GM10266 (cell line): ENCODE results near the gene FGD5.

Source experiments
- DNase-seq: peaks from one replicate; pipeline ENCODE4 v3.0.0; 2012; ENCODE audit errors: extremely low spot score
- TF ChIP-seq, protein P1 (sequence below): IDR thresholded peaks from 2 replicates; pipeline ENCODE4 v1.5.1; 2012; ENCODE audit warnings: mild to moderate bottlenecking, low read depth; ENCODE audit not compliant: control insufficient read depth, insufficient read depth; ENCODE audit errors: missing control alignments

The FGD5 gene

DNA sequence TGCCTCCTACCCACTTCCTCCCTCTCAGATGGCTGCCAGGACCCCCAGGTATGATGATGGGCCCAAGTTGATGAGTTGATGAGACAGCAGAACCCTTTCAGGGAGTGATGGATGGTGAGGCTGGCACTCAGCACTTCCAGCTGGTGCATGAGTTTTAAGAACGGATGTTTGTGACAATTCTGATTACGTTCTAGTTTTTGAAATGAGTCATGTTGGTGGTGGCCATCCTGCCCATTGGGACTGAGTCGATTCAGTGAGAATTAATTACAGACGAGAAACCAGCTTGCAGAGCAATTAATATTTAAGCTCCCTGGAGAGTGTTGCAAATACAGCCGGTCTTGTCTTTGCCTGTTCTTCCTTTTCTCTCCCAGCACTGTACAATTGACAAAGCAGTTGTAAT is 71.7 kb downstream of the FGD5 start:
- TF ChIP-seq, protein P1, sequence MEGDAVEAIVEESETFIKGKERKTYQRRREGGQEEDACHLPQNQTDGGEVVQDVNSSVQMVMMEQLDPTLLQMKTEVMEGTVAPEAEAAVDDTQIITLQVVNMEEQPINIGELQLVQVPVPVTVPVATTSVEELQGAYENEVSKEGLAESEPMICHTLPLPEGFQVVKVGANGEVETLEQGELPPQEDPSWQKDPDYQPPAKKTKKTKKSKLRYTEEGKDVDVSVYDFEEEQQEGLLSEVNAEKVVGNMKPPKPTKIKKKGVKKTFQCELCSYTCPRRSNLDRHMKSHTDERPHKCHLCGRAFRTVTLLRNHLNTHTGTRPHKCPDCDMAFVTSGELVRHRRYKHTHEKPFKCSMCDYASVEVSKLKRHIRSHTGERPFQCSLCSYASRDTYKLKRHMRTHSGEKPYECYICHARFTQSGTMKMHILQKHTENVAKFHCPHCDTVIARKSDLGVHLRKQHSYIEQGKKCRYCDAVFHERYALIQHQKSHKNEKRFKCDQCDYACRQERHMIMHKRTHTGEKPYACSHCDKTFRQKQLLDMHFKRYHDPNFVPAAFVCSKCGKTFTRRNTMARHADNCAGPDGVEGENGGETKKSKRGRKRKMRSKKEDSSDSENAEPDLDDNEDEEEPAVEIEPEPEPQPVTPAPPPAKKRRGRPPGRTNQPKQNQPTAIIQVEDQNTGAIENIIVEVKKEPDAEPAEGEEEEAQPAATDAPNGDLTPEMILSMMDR, result no peak
- DNase-seq, result no peak

DNA sequence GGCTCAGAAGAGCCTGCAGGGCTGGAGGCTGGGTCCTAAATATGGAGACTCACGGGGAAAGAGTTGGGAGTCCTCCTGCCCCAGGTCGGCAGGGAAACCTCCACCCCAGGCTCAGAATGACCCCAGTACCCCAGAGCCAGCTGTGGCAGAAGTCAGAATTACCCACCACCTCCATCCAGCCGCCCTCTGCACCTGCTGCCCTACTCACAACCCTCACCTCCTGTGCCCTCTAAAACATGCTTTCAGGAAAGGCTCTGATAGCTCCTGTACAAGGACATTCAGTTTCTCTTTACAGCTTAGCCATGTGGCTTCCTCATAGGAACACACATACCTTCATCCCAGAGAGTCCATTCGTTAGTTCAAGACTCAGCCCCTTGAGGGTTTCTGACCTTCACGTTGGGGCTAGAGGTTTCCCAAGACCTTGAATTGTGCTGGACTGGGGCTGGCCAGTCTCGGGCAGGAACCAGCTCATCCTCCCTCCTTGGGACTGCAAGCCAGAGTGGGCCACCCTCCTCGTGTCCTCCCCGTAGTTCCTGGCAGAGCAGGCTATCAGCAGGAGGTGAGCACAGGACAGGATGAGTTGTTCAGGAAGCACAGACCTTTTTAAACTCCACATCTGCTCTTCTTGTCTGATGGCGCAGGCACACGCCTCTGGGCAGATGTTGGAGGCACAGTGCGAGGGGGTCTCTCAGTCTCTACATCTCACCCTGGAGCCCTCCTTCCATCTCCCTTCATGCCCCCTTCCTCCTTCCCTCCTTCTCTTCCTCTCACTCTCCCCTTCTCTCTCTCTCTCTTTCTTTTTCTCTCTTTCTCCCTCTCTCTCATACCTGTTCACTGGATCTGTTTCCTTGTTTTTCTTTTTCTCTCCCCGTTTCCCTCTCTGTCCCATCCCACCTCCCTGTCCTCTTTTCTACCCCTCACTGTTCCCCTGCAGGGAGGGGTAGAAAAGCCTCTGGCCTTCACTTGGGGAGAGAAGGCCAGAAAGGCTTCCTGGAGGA is 72.7 kb downstream of the FGD5 start:
- no peak for DNase-seq
- TF ChIP-seq, protein P1, result no peak

DNA sequence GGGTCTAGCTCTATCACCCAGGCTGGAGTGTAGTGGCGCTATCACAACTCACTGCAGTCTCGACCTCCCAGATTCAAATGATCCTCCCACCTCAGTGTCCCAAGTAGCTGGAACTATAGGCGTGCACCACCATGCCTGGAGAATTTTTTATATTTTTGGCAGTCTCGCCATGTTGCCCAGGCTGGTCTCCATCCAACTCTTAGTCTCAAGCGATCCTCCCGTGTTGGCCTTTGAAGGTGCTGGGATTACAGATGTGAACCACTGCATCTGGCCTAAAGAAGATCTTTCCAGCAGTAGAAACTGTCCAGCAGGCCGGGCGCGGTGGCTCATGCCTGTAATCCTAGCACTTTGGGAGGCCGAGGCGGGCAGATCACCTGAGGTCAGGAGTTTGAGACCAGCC is 73.5 kb downstream of the FGD5 start:
- DNase-seq, result no peak

DNA sequence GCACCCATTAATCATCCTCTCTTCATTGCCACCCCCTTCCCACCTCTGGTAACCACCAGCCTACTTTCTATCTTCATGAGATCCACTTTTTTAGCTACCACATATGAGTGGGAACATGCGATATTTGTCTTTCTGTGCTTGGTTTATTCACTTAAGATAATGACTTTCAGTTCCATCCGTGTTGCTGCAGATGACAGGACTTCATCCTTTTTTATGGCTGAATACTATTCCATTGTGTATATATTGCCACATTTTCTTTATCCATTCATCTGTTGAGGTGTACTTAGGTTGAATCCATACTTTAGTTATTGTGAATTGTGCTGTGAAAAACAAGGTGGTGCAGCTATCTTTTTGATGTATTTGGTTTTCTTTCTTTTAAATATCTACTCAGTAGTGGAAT is 75.3 kb downstream of the FGD5 start:
- DNase-seq, result no peak
- TF ChIP-seq, protein P1, result no peak

More for the DNA sequence above, 73.5 kb downstream of the FGD5 start:
- TF ChIP-seq, protein P1, result no peak

DNA sequence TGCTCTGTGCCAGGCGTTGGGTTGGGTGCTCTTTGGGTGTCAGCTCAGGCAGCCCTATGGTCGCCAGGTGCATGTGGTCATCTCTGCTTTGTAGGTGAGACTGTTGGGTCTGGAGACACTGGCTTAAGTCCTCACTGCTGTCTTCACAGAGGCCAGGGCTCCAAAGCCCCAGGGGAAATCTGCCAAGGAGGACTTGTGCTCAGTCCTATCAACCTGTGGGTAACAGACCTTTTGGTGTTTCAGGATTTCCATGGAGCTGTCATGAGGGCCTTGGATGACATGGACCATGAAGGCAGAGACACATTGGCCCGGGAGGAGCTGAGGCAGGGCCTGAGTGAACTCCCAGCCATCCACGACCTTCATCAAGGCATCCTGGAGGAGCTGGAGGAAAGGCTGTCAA is 78.5 kb downstream of the FGD5 start:
- TF ChIP-seq, protein P1, result no peak
- no peak for DNase-seq

DNA sequence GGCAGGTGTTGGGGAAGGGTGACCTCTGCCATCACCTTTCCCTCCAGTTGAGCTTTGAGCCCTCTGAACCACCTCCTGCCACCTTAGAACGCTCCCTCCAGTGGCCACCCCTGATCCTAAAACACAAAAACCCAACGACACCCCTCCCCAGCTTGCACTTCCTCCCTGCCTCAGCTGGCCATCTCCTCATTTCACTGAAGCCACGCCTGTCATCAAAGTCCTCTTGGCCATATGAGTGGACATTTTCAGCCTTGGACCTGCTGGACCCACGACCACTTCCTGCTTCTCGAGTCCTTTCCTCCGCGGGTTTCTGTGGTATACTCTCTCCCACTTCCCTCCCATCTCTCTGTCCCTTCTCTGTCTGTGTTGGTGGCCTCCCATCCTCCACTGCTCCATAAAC is 80.2 kb downstream of the FGD5 start:
- DNase-seq, result no peak
- TF ChIP-seq, protein P1, result no peak

DNA sequence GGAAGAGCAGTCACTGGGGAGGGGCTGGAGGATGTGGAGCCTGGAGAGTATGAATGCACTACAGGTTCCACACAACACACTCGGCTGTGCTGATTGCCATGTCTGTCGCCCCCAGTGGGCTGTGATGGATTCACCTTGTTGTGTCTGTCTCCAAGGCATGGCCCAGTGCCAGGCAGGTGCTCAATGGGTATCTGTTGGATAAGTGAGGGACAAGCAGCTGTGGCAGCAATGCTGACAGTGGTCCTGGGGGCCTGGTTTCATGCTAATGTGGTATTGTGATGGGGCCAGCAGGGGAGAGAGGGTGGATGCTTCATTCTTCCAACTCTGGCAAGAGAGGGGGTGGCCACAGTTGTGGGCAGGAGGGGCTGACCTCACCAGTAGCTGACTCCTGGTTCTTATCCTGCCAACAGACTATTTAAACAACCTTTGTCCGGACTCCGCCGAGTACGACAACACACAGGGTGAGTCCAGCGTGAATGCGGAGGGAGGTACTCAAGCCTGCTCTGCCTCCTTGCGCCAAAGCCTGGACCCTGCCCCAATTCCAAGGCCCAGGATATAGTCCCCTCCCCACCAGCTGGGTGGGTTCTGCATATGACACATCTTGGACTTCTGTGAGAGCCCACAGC is 81.3 kb downstream of the FGD5 start:
- no peak for DNase-seq
- TF ChIP-seq, protein P1, result no peak
